Activated CD8-positive, alpha-beta memory T cell treated with anti-CD3 and anti-CD28 coated beads, Interleukin-2, amount 10 ng/mL, durations not matched to agents 7 days and 5 days (primary cell): ENCODE data around the gene SMCP. TPM values are rescaled to one million over a fixed set of nuclear protein-coding genes. Genes with fewer than 3 reads are reported as not detected.

Source experiments
- ATAC-seq: fragments of 150-1000 bp; cut with Tn5 transposase; one replicate; pipeline ENCODE4 v1.10.0; 2021; ENCODE audit warnings: moderate library complexity
- CTCF ChIA-PET: fragments of 350-600 bp; sonication (Branson Sonifier 250); formaldehyde crosslinking; loops from one replicate; lab custom pipeline; 2021; ENCODE audit warnings: antibody characterized with exemption; lab: Charles Lee
- DNase-seq: peaks from one replicate; pipeline ENCODE4 v3.0.0-alpha.2; 2020
- H3K27ac Mint-ChIP-seq: one replicate; pipeline ENCODE4 v1.8.0; 2021; ENCODE audit warnings: mild to moderate bottlenecking, mixed read lengths
- H3K27me3 Mint-ChIP-seq: one replicate; pipeline ENCODE4 v1.8.0; 2021; ENCODE audit warnings: mixed read lengths
- H3K36me3 Mint-ChIP-seq: one replicate; pipeline ENCODE4 v1.8.0; 2021; ENCODE audit warnings: mild to moderate bottlenecking, mixed read lengths
- H3K4me1 Mint-ChIP-seq: one replicate; pipeline ENCODE4 v1.8.0; 2021; ENCODE audit warnings: mixed read lengths
- H3K4me3 Mint-ChIP-seq: one replicate; pipeline ENCODE4 v1.8.0; 2021; ENCODE audit warnings: mild to moderate bottlenecking, moderate library complexity, mixed read lengths
- H3K9me3 Mint-ChIP-seq: one replicate; pipeline ENCODE4 v1.8.0; 2022; ENCODE audit warnings: low read depth, mixed read lengths
- total RNA-seq, 2 experiments: library from RNA; stranded (reverse); gene quantifications; one replicate each; pipeline ENCODE4 v1.2.3, GENCODE V29; 2021

The SMCP gene
- total RNA-seq, 2 experiments from 2014 or later = not detected

DNA sequence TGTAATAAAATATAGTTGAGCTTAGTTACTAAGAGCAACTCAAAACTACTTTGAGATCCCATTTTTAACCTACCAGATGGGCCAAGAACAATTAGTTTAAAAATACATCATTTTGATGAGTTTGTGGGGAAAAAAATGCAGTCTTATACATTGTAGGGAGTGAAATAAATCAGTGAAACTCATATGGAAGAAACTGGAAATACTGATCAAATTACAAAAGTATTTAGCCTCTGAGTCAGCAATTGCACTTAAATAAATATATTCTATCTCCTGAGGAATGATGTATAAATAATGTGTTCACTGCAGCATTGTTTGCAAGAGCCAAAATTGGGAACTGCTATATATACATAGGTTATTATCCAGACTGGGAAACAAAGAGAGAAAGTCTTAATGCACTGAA is 4.6 kb upstream of the SMCP start:
- ATAC-seq = no peak
- CTCF ChIA-PET = no interaction called here
- Mint-ChIP-seq H3K36me3 (no peaks in the 10 kb centered on the region), H3K27me3 (peaks cover 14% of the 10 kb centered on the region), H3K4me3 (no peak overlapping the region), H3K27ac (no peak overlapping the region), H3K9me3 (no peaks in the 10 kb centered on the region), H3K4me1 (no peaks in the 10 kb centered on the region)
- no peak for DNase-seq

GRCh38 chr1:152876827-152877226 is 1.3 kb upstream of the SMCP start:
- Mint-ChIP-seq H3K36me3 (no peaks in the 10 kb centered on the region), H3K4me1 (no peaks in the 10 kb centered on the region), H3K9me3 (no peaks in the 10 kb centered on the region), H3K27ac (no peak overlapping the region), H3K4me3 (no peak overlapping the region), H3K27me3 (peaks cover 12% of the 10 kb centered on the region)
- no peak for DNase-seq
- CTCF ChIA-PET = no interaction called here
- no peak for ATAC-seq

DNA sequence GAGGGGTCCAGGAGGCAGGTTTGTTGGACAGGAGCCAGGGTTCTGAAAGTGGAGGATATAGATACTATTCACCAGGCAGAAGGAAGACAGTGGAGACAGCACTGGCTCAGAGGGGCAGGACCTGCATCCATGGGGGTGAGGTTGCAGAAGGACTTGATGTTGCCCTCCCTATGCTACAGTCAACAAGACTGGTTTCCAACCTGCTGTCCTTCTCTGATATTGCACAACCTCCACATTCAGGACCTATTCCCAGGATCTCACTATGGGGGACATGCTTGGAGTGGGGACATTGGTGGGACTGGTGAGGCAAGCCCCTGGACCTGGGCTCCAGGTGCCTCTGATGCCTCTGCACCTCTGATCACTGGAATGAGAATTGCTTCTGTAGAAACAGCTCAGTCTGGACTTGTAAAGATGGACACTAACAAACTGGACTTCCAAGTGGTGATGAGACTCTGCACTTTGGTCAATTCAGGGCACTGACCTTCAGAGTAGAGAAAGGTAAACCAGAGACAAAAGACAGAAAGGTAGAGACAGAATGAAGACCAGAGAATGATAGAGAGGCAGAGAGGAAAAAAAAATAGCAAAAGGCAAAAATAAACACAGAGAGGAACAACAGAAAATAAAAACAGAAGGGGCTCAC is 1.6 kb downstream of the SMCP start:
- no peak overlapping the region for H3K27ac Mint-ChIP-seq
- CTCF ChIA-PET = interaction anchor here (0.5 to 0.6 kb wide), 2 partner anchors 12 to 225 kb away, joined by 3 to 4 read pairs; no protein-coding TSS in a partner anchor
- peaks cover 12% of the 10 kb centered on the region for H3K27me3 Mint-ChIP-seq
- ATAC-seq (no peak), DNase-seq (no peak)
- no peaks in the 10 kb centered on the region for H3K4me1 Mint-ChIP-seq
- H3K9me3 Mint-ChIP-seq = no peaks in the 10 kb centered on the region
- H3K4me3 Mint-ChIP-seq = no peak overlapping the region
- H3K36me3 Mint-ChIP-seq = no peaks in the 10 kb centered on the region

GRCh38 chr1:152880316-152880715 is 2.2 kb downstream of the SMCP start:
- Mint-ChIP-seq H3K36me3 (no peaks in the 10 kb centered on the region), H3K9me3 (no peaks in the 10 kb centered on the region), H3K27ac (no peak overlapping the region), H3K27me3 (peaks cover 8% of the 10 kb centered on the region), H3K4me3 (no peak overlapping the region), H3K4me1 (no peaks in the 10 kb centered on the region)
- CTCF ChIA-PET = interaction anchor here (0.6 kb wide), 1 partner anchor 11 kb away, joined by 3 read pairs; no protein-coding TSS in a partner anchor
- DNase-seq (no peak), ATAC-seq (no peak)

- H3K27me3 Mint-ChIP-seq = peaks cover 3% of the 10 kb centered on the region
- CTCF ChIA-PET = no interaction called here
- no peak overlapping the region for H3K4me3 Mint-ChIP-seq
- H3K27ac Mint-ChIP-seq = no peak overlapping the region
- DNase-seq (no peak), ATAC-seq (no peak)
- no peaks in the 10 kb centered on the region for H3K9me3 Mint-ChIP-seq
- H3K36me3 Mint-ChIP-seq = no peaks in the 10 kb centered on the region
- H3K4me1 Mint-ChIP-seq = no peaks in the 10 kb centered on the region
Observed at GRCh38 chr1:152880907-152881306, 2.8 kb downstream of the SMCP start.

DNA sequence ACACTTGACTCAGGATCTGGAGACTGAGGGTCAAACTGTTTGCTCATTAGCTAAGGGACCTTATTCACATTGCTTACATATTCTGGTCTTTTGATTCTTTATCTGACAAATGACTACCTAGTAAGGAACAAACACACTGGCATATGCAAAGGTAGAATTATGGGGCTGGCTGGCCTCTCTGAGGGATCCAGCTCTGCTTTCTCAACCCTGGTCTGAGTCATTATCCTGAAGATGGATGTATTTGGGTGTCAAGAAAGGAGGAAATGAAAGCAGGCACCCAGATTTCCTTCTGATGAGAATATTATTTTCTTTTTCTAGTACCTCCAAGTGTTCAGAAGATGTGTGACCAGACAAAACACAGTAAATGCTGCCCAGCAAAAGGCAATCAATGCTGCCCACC is 6.0 kb downstream of the SMCP start:
- Mint-ChIP-seq H3K27ac (no peak overlapping the region), H3K4me3 (no peak overlapping the region), H3K27me3 (peaks cover 8% of the 10 kb centered on the region), H3K4me1 (no peaks in the 10 kb centered on the region), H3K36me3 (no peaks in the 10 kb centered on the region), H3K9me3 (no peaks in the 10 kb centered on the region)
- DNase-seq = no peak
- CTCF ChIA-PET = no interaction called here
- no peak for ATAC-seq

DNA sequence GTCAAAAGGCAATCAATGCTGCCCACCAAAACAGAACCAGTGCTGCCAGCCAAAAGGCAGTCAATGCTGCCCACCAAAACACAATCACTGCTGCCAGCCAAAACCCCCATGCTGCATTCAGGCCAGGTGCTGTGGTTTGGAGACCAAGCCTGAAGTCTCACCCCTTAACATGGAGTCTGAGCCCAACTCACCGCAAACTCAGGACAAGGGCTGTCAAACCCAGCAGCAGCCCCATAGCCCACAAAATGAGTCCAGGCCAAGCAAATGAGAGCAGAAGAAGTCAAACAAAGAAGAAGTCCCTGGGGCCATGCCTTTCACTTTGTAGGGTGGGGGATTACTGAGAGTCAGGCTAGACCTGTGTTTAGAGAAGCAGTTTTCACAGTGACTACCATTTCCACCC is 6.4 kb downstream of the SMCP start:
- Mint-ChIP-seq H3K27ac (no peak overlapping the region), H3K4me3 (no peak overlapping the region), H3K36me3 (no peaks in the 10 kb centered on the region), H3K27me3 (peaks cover 9% of the 10 kb centered on the region), H3K9me3 (no peaks in the 10 kb centered on the region), H3K4me1 (no peaks in the 10 kb centered on the region)
- CTCF ChIA-PET = no interaction called here
- ATAC-seq (no peak), DNase-seq (no peak)

DNA sequence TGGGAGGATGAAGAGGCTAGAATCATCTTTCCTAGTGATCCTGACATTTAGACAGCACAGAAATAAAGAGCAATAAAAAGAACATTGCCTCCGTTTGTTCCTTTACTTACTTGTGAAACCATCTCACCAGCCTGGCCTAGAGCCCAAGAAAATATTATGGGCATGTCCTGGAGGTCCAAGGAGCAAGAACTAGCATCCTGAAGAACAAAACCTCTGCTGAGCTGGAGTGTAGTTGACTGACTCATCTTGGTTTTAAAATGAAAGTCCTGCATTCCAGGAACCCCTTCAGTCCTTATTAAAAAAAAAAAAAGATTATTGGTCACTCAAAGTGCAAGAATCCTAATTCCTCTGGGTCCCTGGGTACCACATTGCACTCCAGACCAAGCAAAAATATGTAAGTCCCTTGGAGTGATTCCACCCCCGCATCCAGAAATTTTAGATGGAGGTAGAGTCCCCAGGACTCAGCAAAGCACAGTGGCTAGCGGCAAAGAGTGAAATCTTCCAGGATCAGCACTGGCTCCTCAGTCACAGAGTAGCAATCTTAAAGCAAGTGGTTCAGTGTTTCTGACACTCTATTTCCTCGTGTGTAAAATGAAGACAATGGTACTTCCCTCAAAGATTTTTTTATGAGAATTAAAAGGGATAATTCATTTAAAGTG is 7.0 kb downstream of the SMCP start:
- Mint-ChIP-seq H3K4me1 (no peaks in the 10 kb centered on the region), H3K36me3 (no peaks in the 10 kb centered on the region), H3K27ac (no peak overlapping the region), H3K9me3 (no peaks in the 10 kb centered on the region), H3K4me3 (no peak overlapping the region), H3K27me3 (peaks cover 14% of the 10 kb centered on the region)
- DNase-seq = no peak
- CTCF ChIA-PET = no interaction called here
- ATAC-seq = no peak

DNA sequence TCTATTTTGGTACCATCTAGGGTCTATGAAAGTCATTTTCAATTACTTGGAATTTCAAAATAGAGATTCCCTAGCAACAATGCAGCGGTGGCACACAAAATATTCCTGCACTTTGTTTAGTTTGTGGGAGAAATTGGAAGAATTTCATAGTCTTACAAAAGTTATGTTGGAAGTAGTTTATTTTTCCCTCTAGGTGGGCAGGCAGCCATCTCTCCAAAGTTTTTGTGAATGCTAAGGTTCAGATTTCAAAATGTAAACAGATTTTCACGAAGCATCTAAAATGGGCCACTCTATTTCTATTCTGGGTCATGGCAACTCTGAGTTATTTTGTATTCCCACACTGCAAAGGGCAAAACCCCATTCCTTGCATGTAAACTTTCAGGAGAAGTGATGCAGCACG is 8.0 kb downstream of the SMCP start:
- no peaks in the 10 kb centered on the region for H3K36me3 Mint-ChIP-seq
- no peaks in the 10 kb centered on the region for H3K4me1 Mint-ChIP-seq
- no peak overlapping the region for H3K4me3 Mint-ChIP-seq
- no peak for DNase-seq
- no peak overlapping the region for H3K27ac Mint-ChIP-seq
- CTCF ChIA-PET = interaction anchor here (1.4 kb wide), 1 partner anchor 11 kb away, joined by 3 read pairs; no protein-coding TSS in a partner anchor
- H3K27me3 Mint-ChIP-seq = peaks cover 15% of the 10 kb centered on the region
- no peak for ATAC-seq
- no peaks in the 10 kb centered on the region for H3K9me3 Mint-ChIP-seq

DNA sequence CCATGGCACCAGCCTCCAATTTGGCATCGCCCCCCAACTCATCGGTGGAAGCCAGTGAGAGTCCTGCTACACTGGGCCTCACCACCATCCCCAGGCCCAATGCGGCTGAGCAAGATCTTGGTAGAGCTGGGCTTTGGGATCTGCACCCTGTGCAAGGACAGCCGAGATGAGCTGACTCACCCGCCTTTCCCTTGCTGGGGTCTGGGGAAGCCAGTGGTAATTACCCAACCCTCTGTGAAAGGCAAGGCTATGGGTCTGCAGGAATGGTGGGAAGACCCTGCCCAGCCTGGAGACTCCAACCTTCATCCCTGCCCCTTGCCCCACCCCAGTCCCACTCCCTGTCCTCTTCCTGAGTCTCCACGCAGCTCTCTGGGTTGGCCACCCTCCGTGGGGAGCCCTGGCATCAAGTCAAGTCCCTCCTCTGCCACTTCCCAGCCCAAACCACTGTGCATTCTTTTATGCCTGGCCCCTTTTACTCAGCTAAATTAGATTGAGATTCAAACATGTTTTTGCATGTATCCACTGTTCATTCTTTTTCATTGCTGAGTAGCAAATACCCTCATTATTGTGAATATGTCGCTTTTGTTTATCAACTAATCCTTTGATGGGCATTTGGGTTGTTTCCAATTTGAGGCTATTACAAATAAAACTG is 8.8 kb downstream of the SMCP start:
- Mint-ChIP-seq H3K27me3 (peaks cover 19% of the 10 kb centered on the region), H3K9me3 (no peaks in the 10 kb centered on the region), H3K4me3 (no peak overlapping the region), H3K36me3 (no peaks in the 10 kb centered on the region), H3K27ac (no peak overlapping the region), H3K4me1 (no peaks in the 10 kb centered on the region)
- CTCF ChIA-PET = interaction anchor here (0.8 to 1.4 kb wide), 2 partner anchors 12 to 15 kb away, joined by 3 to 4 read pairs; no protein-coding TSS in a partner anchor
- ATAC-seq (no peak), DNase-seq (no peak)

DNA sequence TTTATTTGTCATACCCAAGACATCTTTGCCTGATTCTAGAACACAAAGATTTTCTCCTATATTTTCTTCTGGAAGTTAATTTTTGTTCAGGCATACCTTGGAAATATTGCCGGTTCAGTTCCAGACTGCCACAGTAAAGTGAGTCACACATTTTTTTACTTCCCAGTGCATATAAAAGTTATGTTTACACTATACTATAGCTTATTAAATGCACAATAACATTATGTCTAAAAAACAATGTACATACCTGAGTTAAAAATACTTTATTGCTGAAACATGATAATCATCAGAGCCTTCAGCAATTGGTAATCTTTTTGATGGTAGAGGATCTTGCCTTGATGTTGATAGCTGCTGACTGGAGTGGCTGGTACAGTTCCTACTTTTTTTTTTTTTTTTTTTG is 10.0 kb downstream of the SMCP start:
- Mint-ChIP-seq H3K4me1 (no peaks in the 10 kb centered on the region), H3K4me3 (no peak overlapping the region), H3K36me3 (no peaks in the 10 kb centered on the region), H3K27ac (no peak overlapping the region), H3K27me3 (peaks cover 28% of the 10 kb centered on the region), H3K9me3 (no peaks in the 10 kb centered on the region)
- CTCF ChIA-PET = interaction anchor here (0.7 kb wide), 1 partner anchor 341 kb away, joined by 3 read pairs; no protein-coding TSS in a partner anchor
- ATAC-seq (no peak), DNase-seq (no peak)

DNA sequence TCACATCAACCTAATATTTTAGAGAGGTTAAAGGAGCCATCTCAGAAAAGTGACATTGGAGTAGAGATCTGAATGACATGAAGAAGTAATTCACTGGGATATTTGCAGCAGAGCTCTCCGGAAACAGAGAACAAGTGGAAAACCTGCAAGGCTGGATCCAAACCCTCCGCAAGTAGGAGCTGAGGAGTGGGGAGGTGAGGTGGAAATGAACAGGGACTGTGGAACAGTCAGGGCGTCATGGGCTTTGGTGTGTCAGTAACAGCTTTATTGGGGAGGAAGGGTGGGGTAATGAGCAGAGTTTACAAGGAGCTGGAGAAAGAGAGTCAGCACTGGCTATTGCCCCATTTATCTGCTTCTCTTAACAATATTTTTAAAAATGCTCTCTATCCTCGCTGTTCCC is 20.9 kb downstream of the SMCP start:
- no peak overlapping the region for H3K4me3 Mint-ChIP-seq
- H3K27me3 Mint-ChIP-seq = peaks cover 21% of the 10 kb centered on the region
- DNase-seq (no peak), ATAC-seq (no peak)
- no peaks in the 10 kb centered on the region for H3K4me1 Mint-ChIP-seq
- CTCF ChIA-PET = no interaction called here
- H3K36me3 Mint-ChIP-seq = no peaks in the 10 kb centered on the region
- H3K27ac Mint-ChIP-seq = no peak overlapping the region
- no peaks in the 10 kb centered on the region for H3K9me3 Mint-ChIP-seq

DNA sequence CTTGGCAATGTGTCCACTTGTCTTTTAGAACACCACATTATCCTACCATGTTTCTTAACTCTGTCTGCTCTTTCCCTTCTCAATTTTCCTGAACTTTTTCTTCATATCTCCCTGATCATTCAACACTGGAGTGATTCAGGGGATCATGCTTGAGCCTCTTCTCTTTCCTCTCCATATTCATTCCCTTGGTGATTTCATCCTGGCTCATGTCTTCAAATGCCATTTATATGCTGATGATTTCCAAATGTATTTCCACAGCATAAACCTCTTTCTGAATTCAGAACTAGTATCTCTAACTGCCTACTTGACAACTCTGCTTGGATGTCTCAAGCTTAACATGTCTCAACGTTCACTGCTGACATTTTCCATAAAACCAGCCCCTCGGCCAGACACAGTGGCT is 21.8 kb downstream of the SMCP start:
- peaks cover 17% of the 10 kb centered on the region for H3K27me3 Mint-ChIP-seq

DNA sequence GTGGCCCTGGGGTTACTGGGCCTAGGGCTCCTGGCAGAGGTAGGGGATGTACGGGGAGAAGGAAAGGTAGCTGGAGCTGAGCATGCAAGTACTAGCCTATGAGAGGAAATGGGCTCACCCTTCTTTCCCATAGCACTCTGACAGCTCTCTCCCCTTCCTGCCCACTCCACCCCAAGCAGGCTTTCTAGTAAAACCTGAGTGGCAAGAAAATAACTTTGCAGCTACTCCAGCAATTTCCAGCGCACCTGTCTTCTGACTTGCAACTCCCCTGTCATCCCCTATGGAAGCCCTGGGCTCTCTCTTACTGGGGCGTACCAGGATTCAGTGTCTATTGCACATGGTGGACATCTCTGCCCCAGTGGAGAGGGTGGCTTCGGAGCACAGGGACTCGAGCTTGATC is 23.5 kb downstream of the SMCP start:
- Mint-ChIP-seq H3K4me3 (no peak overlapping the region), H3K4me1 (no peaks in the 10 kb centered on the region), H3K36me3 (no peaks in the 10 kb centered on the region), H3K9me3 (no peaks in the 10 kb centered on the region), H3K27me3 (peaks cover 14% of the 10 kb centered on the region), H3K27ac (no peak overlapping the region)
- ATAC-seq (no peak), DNase-seq (no peak)
- CTCF ChIA-PET = no interaction called here

More for the DNA sequence above, 21.8 kb downstream of the SMCP start:
- DNase-seq (no peak), ATAC-seq (no peak)
- H3K9me3 Mint-ChIP-seq = no peaks in the 10 kb centered on the region
- no peak overlapping the region for H3K27ac Mint-ChIP-seq
- H3K36me3 Mint-ChIP-seq = no peaks in the 10 kb centered on the region
- CTCF ChIA-PET = no interaction called here
- no peaks in the 10 kb centered on the region for H3K4me1 Mint-ChIP-seq
- no peak overlapping the region for H3K4me3 Mint-ChIP-seq
